HepG2 (cell line): ENCODE measurements around the gene FUT8.

ENCODE experiments used
- ATRX ChIP-seq: sonication (generic); formaldehyde crosslinking; IDR thresholded peaks from 2 replicates; pipeline ENCODE4 v1.4.0; 2020; ENCODE audit warnings: missing genetic modification reagents, borderline replicate concordance
- BHLHE40 ChIP-seq: IDR thresholded peaks from 2 replicates; pipeline ENCODE4 v1.6.1; 2011; ENCODE audit warnings: low read length, improper control_type of control experiment
- CTCF ChIP-seq: sonication (generic); formaldehyde crosslinking; IDR thresholded peaks from 2 replicates; pipeline ENCODE4 v1.5.0; 2020; ENCODE audit warnings: mild to moderate bottlenecking, missing genetic modification reagents, moderate library complexity
- DNMT3B ChIP-seq: conservative IDR thresholded peaks from 2 replicates; pipeline ENCODE4 v1.6.1; 2016; ENCODE audit warnings: missing biosample characterization, control low read depth
- EZH2 ChIP-seq: conservative IDR thresholded peaks from 2 replicates; pipeline ENCODE4 v1.6.1; 2012; ENCODE audit warnings: mild to moderate bottlenecking, low read depth, low read length, moderate library complexity
- GABPA ChIP-seq, 2 experiments: IDR thresholded peaks; 2 replicates each; pipeline ENCODE4 v1.6.1; 2011 to 2016; ENCODE audit warnings: low read depth in 2 of 2, low read length in 1 of 2, missing biosample characterization in 1 of 2, missing genetic modification characterization in 1 of 2
- NR2C2 ChIP-seq: sonication (generic); formaldehyde crosslinking; IDR thresholded peaks from 2 replicates; pipeline ENCODE4 v1.4.0; 2020; ENCODE audit warnings: missing genetic modification reagents, mild to moderate bottlenecking, moderate library complexity, borderline replicate concordance
- POLR2A ChIP-seq, 2 experiments: IDR thresholded peaks; 2 replicates each; pipeline ENCODE4 v1.6.1; 2011; ENCODE audit warnings: low read depth in 2 of 2, low read length in 2 of 2, mild to moderate bottlenecking in 1 of 2, moderate library complexity in 1 of 2; ENCODE audit not compliant: insufficient read depth in 1 of 2
- RFXANK ChIP-seq: IDR thresholded peaks from 2 replicates; pipeline ENCODE4 v1.6.1; 2016
- RNF2 ChIP-seq: fragments of 450-650 bp; conservative IDR thresholded peaks from 2 replicates; pipeline ENCODE4 v1.6.1; 2016; ENCODE audit warnings: low read depth
- STAT6 ChIP-seq: sonication (generic); formaldehyde crosslinking; IDR thresholded peaks from 2 replicates; pipeline ENCODE4 v1.4.0; 2020; ENCODE audit warnings: missing genetic modification reagents, mild to moderate bottlenecking, borderline replicate concordance
- ZBTB8A ChIP-seq: sonication (generic); formaldehyde crosslinking; IDR thresholded peaks from 2 replicates; pipeline ENCODE4 v1.4.0; 2020; ENCODE audit warnings: mild to moderate bottlenecking, low read depth, missing genetic modification reagents, borderline replicate concordance
- ZEB1 ChIP-seq: IDR thresholded peaks from 2 replicates; pipeline ENCODE4 v1.6.1; 2012; ENCODE audit warnings: mild to moderate bottlenecking, low read depth, inconsistent platforms; ENCODE audit not compliant: insufficient replicate concordance
- ZNF441 ChIP-seq: sonication (generic); formaldehyde crosslinking; IDR thresholded peaks from 2 replicates; pipeline ENCODE4 v1.7.0; 2021; ENCODE audit warnings: missing genetic modification reagents, borderline replicate concordance

- TF ChIP-seq STAT6 (no peak), RNF2 (no peak), EZH2 (no peak), ATRX (CRISPR knock-in tag) (no peak), CTCF (CRISPR knock-in tag) (no peak), ZBTB8A (CRISPR knock-in tag) (no peak), DNMT3B (CRISPR knock-in tag) (no peak), ZNF441 (CRISPR knock-in tag) (no peak), NR2C2 (CRISPR knock-in tag) (no peak), ZEB1 (no peak), GABPA (IDR thresholded peaks at IDR 0.05; ENCODE audit: low read depth, low read length) (no peak), GABPA (CRISPR knock-in tag; IDR thresholded peaks at IDR 0.05; ENCODE audit: low read depth) (no peak), BHLHE40 (no peak), RFXANK (CRISPR knock-in tag) (no peak), POLR2A (IDR thresholded peaks at IDR 0.05; ENCODE audit: insufficient read depth in 1 of 2, low read depth in 2 of 2, low read length in 2 of 2) (no peak)
Observed at GRCh38 chr14:65731933-65732506, 319.5 kb downstream of the FUT8 start.
